NT2/D1 (cell line): ENCODE measurements around the gene MRGPRX4.

Experiments used
- SUZ12 ChIP-seq: IDR thresholded peaks from 2 replicates; pipeline ENCODE4 v1.6.1; 2011; ENCODE audit not compliant: insufficient read length, insufficient read depth; ENCODE audit errors: extremely low read depth
- YY1 ChIP-seq: IDR thresholded peaks from 2 replicates; pipeline ENCODE4 v1.6.1; 2011; ENCODE audit not compliant: insufficient read length, insufficient read depth

- no peak for TF ChIP-seq SUZ12
- TF ChIP-seq YY1, result no peak
Observed at GRCh38 chr11:18172666-18173065, at the start of gene MRGPRX4.
